GM19238 (cell line): ENCODE data around the gene DDAH1.

Experiments used
- DNase-seq: peaks from one replicate; pipeline ENCODE4 v3.0.0; 2011; ENCODE audit warnings: low spot score; ENCODE audit not compliant: insufficient read length

Gene DDAH1

DNA sequence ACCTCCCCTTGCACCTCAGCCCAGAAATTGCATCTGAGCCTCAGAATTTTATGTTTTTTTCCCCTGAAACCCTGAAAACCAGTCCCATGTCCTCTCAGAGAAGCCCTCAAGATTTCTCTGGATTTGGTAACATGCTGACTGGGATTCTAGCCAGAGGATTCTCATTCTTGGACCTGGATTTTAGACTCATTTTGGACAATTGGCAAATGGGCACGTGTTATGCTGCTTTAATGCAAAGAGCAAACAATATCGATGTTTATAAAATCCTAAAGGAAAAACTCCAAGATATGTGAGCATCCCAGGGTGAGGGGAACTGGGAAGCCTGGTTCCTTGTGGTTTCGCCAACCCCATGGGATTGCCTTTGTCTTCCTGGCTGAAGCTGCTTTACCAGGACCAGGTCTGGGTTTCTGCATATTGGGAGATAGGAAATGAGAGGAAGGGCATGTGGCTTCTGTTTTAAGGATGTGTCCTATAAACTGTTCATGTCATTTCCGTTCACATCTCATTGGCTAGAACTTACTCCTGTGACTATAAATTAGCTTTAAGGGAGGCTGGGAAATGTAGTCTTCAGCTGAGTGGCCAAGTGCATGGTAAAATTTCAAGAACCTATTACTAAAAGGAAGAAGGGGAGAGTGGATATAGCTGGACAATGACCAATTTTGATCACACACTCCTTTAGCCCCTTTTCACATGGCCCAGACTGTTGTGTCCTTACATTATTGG, 161.4 kb downstream of the DDAH1 start:
- DNase-seq = no peak

DNA sequence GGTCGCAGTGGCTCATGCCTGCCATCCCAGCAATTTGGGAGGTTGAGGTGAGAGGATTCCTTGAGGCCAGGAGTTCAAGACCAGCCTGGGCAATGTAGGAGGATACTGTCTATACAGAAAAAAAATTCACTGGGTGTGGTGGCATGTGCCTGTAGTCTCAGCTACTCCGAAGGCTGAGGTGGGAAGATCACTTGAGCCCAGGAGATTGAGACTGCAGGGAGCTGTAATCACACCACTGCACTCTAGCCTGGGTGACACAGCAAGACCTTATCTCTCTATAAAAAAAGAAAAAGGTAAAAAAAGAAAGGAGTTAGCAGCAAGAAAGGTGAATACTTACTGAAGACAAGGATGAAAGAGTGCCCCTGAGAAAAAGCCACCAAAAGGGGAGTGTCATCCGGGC, 164.8 kb downstream of the DDAH1 start:
- DNase-seq = no peak

DNA sequence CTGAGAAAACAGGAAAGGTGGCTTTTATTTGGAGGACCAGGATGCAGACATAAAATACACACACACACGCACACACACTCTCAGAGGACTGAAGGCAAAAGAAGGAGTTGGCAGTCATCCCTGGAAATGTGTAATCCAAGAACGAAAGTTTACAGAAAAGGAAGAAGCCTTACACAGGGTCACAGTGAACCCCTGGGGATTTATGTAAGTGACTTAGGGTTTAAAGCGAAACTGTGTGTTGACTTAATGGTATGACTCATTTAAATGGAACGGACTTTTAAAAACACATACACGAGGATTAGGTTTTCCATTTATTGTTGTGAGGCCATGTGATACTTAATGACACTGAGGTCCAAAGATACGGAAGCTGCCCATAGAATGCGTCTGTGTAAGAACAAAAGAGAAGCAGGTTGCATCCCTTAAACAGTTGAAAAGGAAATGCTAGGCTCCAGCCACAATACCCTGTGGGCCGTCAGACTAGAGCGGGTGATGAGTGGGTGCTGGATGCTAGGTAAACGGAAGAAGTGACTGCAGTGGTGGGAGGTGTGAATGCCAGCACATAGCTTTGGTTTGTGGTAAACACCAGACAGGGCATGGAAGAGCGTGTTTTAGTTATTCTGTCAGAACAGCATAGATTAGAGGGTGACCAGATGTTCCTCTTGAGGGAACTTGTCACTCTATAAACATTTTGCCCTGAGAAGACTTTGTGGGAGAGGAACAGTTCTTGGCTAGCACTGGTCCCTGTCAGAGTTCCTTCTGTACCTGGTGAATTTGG, 166.9 kb downstream of the DDAH1 start:
- DNase-seq = peak; percentile 50

DNA sequence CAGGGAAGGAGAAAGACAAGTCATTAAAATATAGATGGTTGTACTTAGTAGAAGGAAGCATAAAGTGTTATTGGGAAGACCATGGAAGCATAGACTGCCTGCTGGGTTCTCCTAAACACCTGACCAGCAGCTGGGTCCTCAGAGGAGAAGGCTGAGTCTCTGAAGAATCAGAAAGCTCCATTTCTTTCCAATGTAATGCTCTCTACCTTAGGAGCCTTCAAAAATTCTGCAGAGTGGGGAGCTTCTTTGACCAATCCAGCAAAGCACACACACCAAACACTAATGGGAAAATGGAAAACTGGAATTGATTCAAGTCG, 167.5 kb downstream of the DDAH1 start:
- no peak for DNase-seq

DNA sequence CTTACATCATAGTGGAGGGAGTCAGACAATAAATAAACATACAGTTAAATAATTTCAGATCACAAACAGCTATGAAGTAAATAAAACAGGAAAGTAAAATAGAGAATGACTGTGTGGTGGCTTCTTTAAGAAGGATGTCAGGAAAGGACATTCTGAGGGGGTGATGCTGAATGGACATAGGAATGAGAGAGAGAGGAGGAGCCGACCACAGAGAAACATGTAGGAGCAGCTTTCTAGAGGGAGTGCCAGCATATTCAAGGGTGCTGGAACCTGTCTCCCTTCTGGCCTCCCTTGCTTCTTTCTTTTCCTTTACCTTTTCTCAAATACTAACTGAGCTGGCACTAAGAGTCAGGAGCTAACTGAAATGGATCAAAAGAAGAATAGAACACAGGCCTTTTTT, 168.0 kb downstream of the DDAH1 start:
- no peak for DNase-seq

DNA sequence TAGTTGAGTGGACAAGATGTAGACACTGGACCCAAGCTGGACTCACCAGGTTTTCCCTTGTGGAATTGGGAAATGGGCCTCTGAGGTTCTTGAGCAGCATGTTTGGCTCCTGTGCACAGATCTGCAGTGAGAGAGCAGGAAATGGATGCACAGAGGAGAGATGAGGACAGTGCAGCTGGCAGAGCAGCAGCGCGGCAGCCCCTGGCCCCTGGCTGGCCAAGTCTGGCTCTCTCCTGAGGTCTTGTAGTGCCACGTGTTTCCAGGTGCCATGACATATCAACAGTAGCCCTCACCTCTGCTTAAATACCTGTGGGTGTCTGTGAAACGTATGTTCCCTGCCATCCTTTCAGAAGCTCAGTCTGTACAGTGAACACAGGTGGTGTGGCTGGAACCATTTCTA, 169.3 kb downstream of the DDAH1 start:
- DNase-seq = no peak

DNA sequence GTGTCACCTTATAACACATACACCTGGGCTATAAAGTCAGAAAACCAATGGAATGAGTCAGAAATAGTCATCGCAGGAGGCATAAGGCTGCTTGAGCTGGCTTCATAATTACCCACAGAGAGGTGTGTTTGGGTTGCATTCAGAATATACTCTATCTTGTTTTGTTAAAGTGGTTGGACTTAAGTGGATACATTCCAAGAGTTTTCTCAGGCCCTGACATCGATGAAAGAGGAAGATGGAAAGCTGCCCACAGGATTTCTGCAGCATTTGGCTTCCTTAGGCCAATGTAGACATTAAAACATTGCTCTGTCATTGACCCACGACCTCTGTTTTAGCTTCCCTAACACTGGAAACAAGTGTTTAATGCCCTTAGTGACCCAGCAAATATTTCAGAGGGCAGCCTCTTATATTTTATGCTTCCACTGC, 169.9 kb downstream of the DDAH1 start:
- no peak for DNase-seq

DNA sequence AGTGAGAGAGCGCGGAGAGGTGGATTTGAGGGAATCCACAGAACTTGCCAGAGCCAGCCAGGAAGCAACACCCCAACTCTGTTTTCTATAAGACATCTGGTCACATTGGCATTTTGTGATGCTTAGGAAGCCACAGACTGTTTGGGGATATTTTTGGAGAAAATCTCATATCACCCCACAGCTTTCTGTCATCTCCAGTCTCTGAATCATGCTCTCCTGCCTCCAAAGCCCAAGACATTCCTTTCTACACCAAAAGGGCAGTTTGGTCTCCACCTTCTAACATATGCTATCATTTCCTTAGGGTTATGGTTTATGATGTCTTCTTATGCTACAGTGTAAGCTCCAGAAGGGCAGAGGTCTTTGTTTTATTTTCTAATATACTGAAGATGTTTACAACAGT, 174.1 kb downstream of the DDAH1 start:
- no peak for DNase-seq

DNA sequence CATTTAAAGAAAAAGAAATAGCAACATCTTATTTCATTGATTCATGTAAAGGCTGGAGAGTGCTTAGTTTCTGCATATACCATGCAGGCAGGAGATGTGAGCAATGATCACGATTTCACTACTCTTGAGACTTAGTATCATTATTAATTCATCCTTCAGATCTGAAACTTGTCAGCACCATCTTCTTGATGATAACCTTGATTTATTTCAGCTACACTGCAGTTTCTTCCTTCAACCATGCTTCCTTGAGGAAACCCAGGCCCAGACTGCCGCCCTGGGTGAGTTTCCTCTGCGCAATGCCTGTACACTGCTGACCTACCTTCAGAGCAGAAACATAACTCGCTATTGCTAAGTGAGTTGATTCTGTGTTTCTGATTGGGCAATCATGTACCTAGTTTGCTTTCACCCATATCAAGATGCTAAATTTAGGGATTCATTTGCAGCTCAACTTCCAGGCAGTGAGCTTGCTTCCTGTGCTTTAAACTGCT, 175.1 kb downstream of the DDAH1 start:
- DNase-seq = peak; percentile 16

DNA sequence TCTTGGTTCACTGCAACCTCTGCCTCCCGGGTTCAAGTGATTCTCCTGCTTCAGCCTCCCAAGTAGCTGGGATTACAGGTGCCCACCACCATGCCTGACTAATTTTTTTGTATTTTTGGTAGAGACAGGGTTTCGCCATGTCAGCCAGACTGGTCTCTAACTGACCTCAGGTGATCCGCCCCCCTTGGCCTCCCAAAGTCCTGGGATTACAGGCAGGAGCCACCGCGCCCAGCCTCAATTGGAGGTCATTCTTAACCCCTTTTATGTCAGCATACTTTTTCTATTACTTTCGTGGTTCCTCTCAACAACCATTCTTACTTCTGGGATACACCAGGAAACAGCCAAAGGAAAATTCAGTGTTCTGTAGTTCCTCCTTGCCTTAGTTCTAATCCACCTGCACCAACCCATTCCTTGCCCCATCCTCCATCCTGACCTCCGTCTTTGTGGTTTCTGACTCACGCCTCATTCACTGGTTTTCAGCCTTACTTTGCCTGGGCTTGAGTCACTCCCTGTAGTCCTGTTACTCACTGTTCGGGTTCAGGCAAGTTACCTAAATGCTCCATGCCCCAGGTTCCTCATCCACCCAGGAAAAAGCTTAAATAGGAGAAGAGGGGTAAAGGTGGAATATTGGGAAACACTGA, 175.6 kb downstream of the DDAH1 start:
- DNase-seq = no peak

DNA sequence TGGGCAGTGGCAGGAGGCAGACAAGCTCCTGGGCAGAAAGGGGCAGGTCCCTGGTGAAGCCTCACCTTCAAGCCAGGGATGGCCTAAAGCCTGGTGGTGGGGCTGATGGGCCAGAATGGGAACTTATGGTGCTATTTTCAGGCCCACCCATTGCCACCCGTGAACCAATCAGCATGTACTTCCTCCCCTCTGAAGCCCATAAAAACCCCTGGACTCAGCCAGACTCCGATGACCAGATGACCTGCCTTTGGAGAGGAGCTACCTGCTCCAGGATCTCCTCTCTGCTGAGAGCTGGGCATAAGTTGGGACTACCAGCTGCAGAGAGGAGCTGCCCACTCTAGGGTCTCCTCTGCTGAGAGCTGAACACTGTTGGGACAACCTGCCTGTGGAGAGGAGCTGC, 180.8 kb downstream of the DDAH1 start:
- DNase-seq = no peak

DNA sequence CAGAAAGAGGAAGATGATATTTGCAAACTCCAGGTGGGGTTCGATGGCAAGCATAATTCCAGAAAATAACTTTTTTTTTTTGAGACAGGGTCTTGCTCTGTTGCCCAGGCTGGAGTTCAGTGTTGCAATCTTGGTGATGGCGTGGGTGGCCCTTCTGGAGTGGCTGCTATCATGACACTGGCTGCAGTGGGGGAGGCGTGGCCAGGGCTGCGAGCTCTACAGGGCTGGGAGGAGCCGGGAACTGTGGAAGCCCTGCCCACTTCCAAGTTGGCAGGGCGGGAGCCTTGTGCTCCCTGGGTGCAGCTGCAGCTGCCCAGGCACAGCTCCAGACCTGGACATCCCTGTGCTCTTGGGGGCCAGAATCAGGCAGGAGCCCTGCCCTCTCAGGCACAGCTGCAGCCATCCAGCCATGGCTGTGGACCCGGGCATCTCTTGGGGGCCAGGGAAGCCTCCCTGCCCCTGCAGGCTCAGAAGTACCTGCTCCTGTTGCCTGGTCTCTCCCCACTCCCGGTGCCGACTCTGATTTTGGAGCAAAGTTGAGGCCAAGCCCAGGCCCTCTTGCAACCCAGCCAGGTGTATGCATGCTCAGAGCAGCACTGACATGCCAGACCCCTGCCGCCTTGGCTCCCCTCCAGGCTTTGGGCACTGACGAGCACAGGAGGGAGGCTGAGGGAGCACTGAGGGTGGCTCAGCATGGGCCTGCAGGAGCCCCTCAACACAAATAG, 181.3 kb downstream of the DDAH1 start:
- no peak for DNase-seq

DNA sequence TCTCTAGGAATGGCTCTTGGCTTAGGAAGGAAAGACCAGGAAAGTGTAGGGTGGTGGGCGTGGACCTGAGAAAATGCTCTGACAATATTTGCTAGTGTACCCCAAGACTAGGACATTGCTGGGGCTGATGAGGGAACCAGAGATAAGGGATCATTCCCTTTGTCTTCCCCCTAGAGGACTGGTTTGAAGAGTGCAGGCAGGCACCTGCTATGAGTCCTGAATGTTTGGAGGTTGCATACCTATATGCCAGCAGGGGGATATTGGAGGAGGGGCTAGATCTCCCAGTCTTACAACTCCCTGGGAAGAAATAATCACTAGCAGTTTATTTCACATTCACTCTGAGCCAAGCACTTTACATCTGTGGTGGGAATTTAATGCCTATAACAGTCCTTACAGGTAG, 182.5 kb downstream of the DDAH1 start:
- DNase-seq = no peak

DNA sequence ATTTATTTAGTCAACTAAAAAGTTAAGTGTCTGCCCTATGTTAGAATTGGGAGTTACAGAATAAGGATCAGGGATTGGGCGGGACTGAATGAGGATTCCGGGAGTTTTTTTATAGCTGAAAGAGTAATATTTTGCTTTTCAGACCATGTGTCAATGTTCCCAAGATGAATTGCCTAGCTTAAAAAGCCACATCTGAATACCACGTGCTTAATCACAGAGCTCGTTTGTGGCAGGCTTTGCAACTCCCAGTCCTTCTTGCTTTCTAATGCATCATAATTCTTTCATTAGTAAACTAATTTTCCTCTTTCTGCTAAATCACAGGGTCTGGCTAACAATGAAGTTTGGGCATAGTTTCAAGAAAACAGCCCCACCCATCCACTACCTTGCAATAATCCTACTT, 184.3 kb downstream of the DDAH1 start:
- DNase-seq = no peak

DNA sequence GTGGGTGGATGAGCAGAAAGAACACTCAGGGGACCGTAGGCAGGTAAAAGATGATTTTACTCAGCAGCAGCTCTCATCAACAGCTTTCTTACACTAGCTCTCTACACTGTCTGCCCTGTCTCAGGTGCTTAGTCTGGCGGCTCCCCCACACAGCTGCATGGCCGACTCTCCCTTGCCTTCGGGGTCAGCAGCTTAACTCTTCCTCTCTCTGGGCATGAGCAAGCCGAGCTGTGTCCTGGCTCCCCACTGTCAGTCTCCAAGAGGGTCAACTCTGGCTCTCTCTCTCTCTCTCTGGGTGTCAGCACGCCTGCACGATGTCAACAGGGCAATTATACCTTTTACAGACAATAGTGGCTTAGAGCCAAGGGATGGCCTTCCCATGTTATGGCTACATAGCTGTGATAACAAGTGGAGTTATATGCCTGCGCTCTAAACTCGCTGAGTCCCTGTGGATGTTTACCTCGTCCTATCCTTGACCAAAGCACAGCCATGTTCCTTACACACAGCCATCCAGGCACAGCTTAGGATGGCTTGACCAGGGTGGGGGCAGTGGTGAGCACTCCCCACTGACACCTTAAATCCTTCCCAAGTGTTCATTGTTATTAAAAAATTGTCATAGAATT, 185.4 kb downstream of the DDAH1 start:
- no peak for DNase-seq

DNA sequence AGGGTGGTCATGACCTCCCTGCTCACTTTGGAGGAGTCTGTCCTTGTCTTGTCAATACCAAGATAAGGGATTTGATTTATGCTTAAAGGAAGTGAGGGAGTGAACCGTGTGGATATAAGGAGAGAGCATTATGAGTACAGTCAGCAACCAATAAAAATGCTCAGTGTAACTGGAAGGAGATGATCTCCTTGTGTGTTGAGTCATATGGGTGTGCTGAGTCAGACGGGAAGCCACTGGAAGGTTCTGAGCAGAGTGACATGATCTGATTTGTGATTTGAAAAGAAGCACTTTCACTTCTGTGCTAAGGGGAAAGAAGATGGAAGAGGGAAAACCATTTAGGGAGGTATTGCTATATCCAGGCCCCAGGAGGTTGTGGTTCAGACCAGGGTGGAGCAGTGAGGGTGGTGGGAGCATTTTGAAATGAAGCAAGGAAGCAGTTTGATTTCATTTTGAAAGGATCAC, 186.1 kb downstream of the DDAH1 start:
- no peak for DNase-seq

DNA sequence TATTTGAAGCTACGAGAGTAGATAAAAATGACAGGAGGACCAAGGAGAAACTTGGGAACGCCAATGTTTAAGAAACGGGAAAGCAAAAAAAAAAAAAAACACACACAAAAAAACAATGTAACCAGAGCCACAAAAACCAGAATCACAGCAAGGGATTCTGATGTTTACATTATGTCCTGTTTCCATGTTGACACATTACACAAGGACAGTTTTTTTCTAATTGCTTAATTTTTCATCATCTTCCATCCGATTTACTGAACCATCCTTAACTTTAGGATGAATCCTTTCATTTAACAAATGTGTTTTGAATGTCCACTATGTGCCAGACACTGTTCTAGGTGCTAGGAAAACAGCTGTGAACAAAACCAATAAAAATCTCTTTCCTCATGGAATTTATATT, 187.2 kb downstream of the DDAH1 start:
- no peak for DNase-seq

DNA sequence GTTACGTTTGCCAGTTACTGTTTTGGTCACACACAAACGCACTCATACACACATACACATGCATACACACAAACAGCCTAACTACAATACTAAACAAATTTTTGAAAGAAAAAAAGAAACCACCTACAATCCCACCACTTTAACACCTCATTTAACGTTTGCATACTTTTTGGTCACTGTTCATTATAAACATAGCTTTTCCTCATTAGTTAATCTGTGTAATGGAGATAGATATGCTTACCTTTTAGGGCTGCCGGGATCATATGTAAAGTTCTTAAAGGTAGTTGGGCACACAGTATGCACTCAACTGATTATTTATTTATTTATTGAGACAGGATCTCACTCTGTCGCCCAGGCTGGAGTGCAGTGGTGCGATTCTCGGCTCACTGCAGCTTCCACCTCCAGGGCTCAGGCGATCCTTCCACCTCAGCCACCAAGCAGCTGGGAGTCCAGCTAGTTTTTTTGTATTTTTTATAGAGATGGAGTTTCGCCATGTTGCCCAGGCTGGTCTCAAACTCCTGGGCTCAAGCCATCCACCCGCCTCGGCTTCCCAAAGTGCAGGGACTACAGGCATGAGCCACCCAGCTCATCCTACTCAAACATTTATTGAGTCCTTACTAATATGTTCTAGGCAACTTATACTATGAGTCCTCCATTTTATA, 187.8 kb downstream of the DDAH1 start:
- DNase-seq = no peak

DNA sequence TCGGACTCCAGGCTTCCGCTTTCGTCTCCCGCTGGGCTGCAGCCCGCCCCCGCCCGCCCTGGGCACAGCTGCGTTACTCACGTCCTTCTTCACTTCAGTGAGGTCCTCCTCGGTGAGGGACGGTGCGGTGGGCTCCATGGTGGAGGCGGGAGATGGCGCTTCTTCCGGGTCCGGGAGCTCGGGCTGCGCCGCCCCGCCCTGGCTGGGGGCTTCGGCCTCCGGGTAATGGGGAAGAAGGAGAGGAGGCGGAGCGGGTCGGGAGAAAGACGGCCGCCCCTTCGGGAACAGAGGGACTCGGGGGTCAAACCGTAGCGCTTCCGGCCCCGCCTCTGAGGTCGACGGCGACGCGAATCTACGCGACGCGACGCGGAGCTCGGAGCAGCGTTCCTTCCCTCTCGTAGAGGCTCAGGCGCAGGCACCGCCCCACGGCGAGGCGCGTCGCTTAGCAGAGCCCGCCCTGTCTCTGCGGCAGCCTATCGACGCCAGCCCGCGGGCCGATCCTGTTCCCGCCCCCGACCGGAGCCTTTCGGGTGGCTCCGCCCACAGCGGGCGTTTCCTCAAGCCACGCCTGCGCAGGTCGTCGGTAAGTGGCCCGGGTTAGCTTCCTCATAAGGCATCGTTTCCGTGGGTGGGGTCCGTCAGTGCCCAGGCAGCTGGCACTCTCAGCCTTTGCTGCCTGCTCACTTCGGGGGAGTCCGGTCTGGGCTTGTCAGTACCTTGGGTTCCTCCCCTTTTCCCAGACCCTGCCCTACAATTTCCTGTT, 188.6 kb downstream of the DDAH1 start, which contains the start of gene BCL10:
BCL10 (minus strand) TSS at position 418 of the 763 bp plus-strand sequence; CDS start at position 138, 280 bp downstream.
- DNase-seq = peak; percentile 90

DNA sequence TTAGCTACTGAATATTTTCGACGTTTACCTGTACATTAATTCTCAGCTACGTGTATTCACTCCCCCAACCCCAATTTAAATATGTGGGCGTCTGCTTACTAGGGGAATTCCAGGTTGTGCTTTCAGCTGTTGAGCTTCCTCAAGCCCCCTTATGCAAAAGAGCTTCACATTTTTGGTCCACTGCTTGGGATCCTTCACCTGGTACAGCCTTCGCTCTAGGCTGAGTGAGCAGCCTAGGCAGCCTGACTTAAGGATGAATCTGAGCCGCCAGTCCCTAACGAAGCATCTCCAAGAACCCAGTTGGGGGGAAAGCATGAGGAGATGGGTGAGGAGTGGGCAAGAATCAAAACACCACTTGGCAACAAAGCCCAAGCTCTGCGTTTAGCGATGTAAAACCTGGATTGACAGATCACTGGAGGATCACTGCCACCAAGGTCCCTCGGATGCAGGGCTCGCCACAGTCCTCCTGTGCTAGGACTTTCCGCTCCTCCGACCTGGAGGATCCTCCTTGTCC, 189.2 kb downstream of the DDAH1 start:
- no peak for DNase-seq
